Tongue (tissue), 2 donors: ENCODE data around the gene PHF21B. TPM values are rescaled to one million over a fixed set of nuclear protein-coding genes. Genes with fewer than 3 reads are reported as not detected.
"Not testable (repeated sequence)": the region's sequence is repeated elsewhere in the genome, so short reads cannot be mapped to it uniquely, and the experiment has no call there.

Source experiments
- DNase-seq: peaks from one replicate; pipeline ENCODE4 v3.0.0-alpha.2; 2015
- total RNA-seq: library from RNA; depleted of rRNA; stranded (reverse); fragments of >200 nt; gene quantifications from one replicate; pipeline ENCODE4 v1.2.3, GENCODE V29; 2014

Gene PHF21B
- total RNA-seq, 1 donor from 2014 or later, result 0.21 TPM

- no peak for DNase-seq
Observed at GRCh38 chr22:44933666-44934453, 75.9 kb downstream of the PHF21B start.

DNA sequence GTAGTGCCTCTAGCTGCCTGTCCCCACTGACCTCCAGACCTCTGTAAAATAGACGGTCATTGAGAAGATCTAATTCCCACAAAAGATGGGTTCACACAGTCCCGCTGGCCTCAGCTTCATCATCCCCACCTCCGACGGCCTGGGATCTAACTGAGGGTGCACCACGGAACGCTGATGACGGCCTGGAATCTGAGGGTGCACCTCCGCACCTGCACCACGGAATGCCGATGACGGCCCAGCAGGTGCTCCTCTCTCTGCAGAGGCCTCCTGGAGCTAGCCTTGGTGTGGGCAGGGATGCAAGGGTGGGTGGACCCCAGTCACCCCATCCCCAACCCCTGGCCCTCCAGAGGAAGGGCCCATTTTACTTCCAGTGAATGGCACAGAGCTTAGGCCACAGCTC, 77.3 kb downstream of the PHF21B start:
- no peak for DNase-seq

DNA sequence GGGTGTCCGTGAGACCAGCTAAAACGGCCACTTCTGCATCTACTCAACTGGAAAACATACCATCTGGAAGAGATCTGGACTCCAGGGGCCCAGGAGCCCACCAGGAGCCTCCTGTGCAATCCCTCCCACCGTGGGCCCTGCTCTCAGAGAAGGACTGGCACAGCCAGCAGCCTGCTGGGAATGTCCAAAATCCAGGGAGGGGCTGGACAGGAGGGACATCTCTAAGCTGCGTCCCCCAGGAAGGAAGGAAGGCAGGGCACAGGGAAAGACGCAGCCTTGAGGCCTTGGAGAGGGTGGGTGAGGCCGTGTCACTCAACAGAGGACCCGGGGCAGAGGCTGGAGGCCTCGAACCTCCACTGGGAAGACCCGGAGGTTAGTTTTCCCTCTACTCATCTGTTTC, 78.0 kb downstream of the PHF21B start:
- DNase-seq, result no peak

DNA sequence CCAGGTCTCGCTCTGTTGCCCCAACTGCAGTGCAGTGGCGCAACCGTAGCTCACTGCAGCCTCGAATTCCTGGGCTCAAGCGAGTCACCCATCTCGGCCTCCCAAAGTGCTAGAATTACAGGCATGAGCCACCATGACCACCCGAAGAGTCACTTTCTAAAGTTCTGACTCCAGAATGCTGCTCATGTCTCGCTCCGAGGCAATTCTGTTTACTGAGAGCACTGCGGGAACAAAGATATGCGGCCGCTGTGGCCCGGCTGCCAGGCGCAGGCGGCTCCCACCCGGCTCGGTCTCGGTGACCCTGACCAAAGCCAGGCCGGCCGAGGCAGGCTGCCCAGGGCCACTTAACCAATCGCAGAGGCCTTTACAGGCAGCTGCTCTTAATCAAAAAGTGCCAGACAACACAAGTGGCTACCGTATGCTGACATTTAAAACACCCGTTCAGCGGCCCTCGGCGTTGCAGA, 78.7 kb downstream of the PHF21B start:
- peak; percentile 67 for DNase-seq

- DNase-seq, result no peak
Observed at GRCh38 chr22:44930711-44931035, 79.1 kb downstream of the PHF21B start.

DNA sequence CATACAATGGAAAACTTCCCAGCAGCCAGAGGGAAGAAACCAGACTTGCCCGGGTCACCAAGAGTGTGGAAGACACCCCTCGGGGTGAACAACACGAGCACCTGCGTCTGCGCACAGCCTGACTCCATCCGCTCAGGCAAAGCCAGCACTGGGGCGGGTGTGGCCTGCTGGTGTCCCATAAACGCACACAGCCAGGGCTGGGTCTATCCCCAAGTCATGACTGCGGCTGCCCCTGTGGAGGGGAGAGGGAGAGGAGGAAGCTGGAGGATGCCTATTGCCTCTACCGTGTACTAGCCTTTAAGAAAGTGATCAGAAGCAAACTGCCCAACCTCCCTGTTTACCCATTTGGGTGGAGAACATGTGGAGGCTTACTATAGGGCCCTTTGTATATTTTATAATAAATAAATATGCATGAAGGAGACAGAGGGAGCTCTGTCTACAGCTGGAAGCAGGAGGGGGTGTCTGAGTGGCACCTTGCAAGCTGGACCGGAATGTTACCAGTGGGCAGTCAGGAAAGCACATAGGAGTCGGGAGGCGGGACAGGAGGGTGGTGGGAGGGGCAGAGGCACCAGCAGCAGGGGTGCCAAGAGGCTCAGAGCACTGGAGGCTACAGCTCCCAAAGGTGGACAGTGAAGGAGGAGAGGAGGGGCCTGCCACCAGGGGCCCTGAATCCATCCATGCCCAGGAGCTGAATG, 79.6 kb downstream of the PHF21B start:
- no peak for DNase-seq

- no peak for DNase-seq
Observed at GRCh38 chr22:44929359-44930015, 80.3 kb downstream of the PHF21B start.

- no peak for DNase-seq
Observed at GRCh38 chr22:44928711-44929358, 81.0 kb downstream of the PHF21B start.

- DNase-seq, result no peak
Observed at GRCh38 chr22:44928136-44928463, 81.7 kb downstream of the PHF21B start.

GRCh38 chr22:44927463-44928135, 82.2 kb downstream of the PHF21B start:
- DNase-seq, result no peak

DNA sequence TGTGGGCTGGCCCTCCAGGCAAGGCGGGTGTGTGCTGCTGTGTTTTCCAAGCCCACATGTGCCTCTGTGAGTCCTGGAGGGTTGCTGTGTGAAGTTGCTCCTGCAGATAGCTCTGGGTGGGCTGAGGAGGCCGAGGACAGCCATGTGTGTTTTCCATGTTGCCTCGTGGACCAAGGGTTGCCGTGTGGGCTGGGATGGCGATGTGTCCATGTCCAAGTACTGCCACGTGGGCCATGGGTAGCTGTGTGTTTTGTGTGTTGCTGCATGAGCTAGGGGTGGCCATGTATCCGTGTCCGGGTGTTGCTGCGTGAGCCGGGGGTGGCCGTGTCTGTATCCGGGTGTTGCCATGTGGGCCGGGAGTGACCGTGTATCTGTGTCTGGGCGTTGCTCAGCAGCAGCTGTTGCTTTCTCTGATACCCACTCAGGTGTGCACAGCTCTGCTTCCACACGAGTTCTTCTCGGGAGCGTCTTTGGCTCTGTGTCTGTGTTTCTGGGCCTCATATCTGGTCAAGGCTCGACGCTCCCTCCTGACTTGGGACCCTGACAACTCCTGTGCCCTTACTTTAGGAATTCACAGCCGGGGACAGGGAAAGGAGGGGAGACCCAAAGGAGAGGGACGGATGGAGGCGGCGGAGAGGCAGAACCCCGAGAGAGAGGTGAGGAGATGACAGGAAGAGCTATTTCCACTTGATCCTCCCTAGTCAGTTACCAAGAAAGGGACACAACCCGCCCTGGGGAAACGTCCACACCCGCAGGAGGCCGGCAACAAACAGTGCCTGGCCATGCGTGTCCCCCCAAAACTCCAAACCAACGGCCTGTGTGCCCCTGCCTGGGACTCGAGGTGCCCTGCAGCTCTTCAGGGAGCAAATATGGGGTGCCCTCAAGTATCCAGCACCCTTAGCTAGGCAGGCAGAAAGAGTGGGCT, 83.1 kb downstream of the PHF21B start:
- DNase-seq, result no peak

- no peak for DNase-seq
Observed at GRCh38 chr22:44926124-44926475, 83.7 kb downstream of the PHF21B start.

GRCh38 chr22:44925465-44926123, 84.2 kb downstream of the PHF21B start:
- no peak for DNase-seq

- no peak for DNase-seq
Observed at GRCh38 chr22:44924710-44925109, 85.1 kb downstream of the PHF21B start.

DNA sequence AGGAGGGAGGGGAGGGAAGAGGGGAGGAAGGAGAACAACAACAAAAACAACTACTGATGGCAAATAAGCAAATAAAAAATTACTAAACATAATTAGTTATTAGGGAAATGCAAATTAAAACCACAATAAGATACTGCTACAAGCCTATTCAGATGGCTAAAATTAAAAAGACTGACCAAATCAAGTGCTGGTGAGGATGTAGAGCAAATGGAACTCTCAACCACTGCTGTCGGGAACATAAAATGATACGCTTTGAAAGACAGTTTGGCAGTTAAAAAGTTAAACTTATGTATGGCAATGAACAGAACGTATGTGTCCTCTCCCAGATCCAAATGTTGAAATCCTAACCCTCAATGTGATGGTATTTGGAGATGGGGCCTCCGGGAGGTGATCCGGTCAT, 85.7 kb downstream of the PHF21B start:
- DNase-seq, result no peak

DNA sequence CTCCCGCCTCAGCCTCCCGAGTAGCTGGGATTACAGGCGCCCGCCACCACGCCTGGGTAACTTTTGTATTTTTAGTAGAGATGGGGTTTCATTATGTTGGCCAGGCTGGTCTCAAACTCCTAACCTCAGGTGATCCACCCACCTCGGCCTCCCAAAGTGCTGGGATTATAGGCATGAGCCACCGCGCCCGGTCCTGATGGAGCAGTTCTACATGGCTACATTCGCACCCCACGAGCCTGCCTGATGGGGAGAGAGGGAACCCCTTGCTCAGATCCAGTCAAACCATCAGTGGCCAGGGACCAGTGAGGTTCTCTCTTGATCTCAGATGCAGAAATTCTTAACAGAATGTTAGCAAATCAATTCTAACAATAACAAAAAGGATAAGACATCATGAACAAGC, 88.0 kb downstream of the PHF21B start:
- DNase-seq, result not testable (repeated sequence)

DNA sequence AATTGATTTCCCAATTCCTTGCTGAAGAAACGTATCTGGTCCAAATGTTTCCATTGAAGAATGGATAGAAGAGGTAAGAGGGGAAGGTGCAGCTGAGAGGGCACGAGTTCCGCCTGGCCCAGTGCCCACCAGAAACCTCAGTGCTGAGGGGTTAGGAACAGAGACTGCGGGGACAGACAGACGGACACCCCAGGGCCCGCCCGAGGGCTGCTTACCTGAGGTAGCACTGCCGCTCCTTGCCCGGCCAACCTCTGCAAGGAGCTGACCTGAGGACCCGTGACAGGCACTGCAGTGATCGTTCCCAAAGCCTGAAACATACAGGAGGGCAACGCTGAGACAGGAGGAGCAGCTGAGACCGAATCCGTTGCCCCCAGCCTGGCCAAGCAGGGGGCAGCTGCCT, 89.6 kb downstream of the PHF21B start:
- no peak for DNase-seq

GRCh38 chr22:44919691-44920090, 90.1 kb downstream of the PHF21B start:
- no peak for DNase-seq

DNA sequence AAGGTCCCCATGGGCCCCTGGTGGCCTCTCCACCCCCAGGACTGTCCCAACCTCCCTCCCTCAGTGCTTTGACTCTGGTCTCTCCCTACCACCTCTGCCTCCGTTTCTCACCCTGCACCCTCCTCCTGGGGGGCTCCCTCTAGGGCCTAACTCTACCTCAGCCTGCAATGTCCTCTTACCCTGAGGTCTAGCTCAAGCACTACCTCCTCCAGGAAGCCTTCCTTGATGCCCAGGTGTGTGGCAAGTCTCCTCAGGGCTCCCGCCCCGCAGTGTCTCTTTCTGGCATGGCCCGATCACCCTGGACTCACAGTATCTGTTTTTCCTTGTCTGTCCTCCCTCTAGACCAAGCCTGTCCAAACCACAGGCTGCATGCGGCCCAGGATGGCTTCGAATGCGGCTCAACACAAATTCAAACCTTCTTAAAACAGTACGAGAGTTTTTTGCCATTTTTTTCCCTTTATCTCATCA, 90.8 kb downstream of the PHF21B start:
- DNase-seq, result no peak

- DNase-seq, result no peak
Observed at GRCh38 chr22:44918166-44918924, 91.5 kb downstream of the PHF21B start.
